HG02571 (cell line): ENCODE measurements around the gene SETD1B.
"Not testable (repeated sequence)": the region's sequence is repeated elsewhere in the genome, so short reads cannot be mapped to it uniquely, and the experiment has no call there.

Experiments
- ATAC-seq: cut with Tn5 transposase; IDR thresholded peaks from one replicate; pipeline ENCODE4 v1.9.1; 2021; ENCODE audit warnings: mild to moderate bottlenecking, moderate library complexity; ENCODE audit not compliant: unreplicated experiment

Gene SETD1B

GRCh38 chr12:121849211-121849610 lies 45.4 kb downstream of the SETD1B start:
- ATAC-seq = no peak

- ATAC-seq = no peak
Observed at GRCh38 chr12:121849665-121850064, 45.9 kb downstream of the SETD1B start.

GRCh38 chr12:121852392-121852791 lies 48.6 kb downstream of the SETD1B start:
- not testable (repeated sequence) for ATAC-seq

- ATAC-seq = no peak
Observed at GRCh38 chr12:121857322-121858246, 53.8 kb downstream of the SETD1B start.

GRCh38 chr12:121858318-121858661 lies 54.5 kb downstream of the SETD1B start:
- no peak for ATAC-seq

GRCh38 chr12:121858662-121859572 lies 55.1 kb downstream of the SETD1B start, which contains the start of gene HPD:
Gene HPD (minus strand): TSS chr12:121858859. CDS start chr12:121858823, 36 bp downstream.
- ATAC-seq = no peak

GRCh38 chr12:121860257-121860656 lies 56.4 kb downstream of the SETD1B start:
- ATAC-seq = no peak

GRCh38 chr12:121860699-121861098 lies 56.9 kb downstream of the SETD1B start:
- ATAC-seq = not testable (repeated sequence)

- no peak for ATAC-seq
Observed at GRCh38 chr12:121861636-121862254, 57.9 kb downstream of the SETD1B start.

- ATAC-seq = no peak
Observed at GRCh38 chr12:121866331-121866730, 62.5 kb downstream of the SETD1B start.

GRCh38 chr12:121869229-121869628 lies 65.4 kb downstream of the SETD1B start:
- not testable (repeated sequence) for ATAC-seq

- ATAC-seq = no peak
Observed at GRCh38 chr12:121871467-121871866, 67.7 kb downstream of the SETD1B start.

GRCh38 chr12:121872546-121873215 lies 68.9 kb downstream of the SETD1B start:
- ATAC-seq = no peak

GRCh38 chr12:121873216-121873569 lies 69.4 kb downstream of the SETD1B start:
- ATAC-seq = no peak

- no peak for ATAC-seq
Observed at GRCh38 chr12:121874071-121874470, 70.3 kb downstream of the SETD1B start.

- no peak for ATAC-seq
Observed at GRCh38 chr12:121875582-121875981, 71.8 kb downstream of the SETD1B start.

GRCh38 chr12:121876080-121876447 lies 72.3 kb downstream of the SETD1B start:
- not testable (repeated sequence) for ATAC-seq
